T-cell (primary cell): ENCODE measurements around the gene DGKZ. TPM values are rescaled to one million over a fixed set of nuclear protein-coding genes. Genes with fewer than 3 reads are reported as not detected.

ENCODE experiments used
- ATAC-seq, 4 experiments: fragments of 200-7000 bp in 3 of 4; fragments of 150-1000 bp in 1 of 4; cut with Tn5 transposase; replicated peaks in 1 of 4; 1 replicate in 3 of 4; 2 replicates in 1 of 4; pipeline ENCODE4 v1.10.0; 2021; ENCODE audit warnings: moderate library complexity in 3 of 4, mild to moderate bottlenecking in 2 of 4, moderate number of reproducible peaks in 1 of 4
- CTCF ChIA-PET, 2 donors: fragments of 300-600 bp; sonication (Branson Sonifier 250); formaldehyde crosslinking; loops; one replicate each; lab custom pipeline; 2022; ENCODE audit warnings: antibody characterized with exemption in 2 of 2; lab: Charles Lee
- POLR2A ChIA-PET, 2 donors: fragments of 300-600 bp; sonication (Branson Sonifier 250); formaldehyde crosslinking; loops; one replicate each; lab custom pipeline; 2022; ENCODE audit warnings: antibody characterized with exemption in 2 of 2; lab: Charles Lee
- DNase-seq, 35 experiments: peaks; one replicate each; pipeline versions ENCODE4 v3.0.0 to v3.0.0-alpha.2; 2013 to 2023
- H3K27ac ChIP-seq: one replicate; pipeline ENCODE4 v1.5.1; 2013; ENCODE audit warnings: low read length
- H3K27me3 ChIP-seq, 2 experiments: replicated peaks in 1 of 2; 1 replicate in 1 of 2; 2 replicates in 1 of 2; pipeline versions ENCODE4 v1.6.1 to v1.7.0; 2013; ENCODE audit warnings: low read length in 1 of 2, mixed read lengths in 1 of 2; ENCODE audit not compliant: control insufficient read depth in 2 of 2, insufficient read depth in 2 of 2; ENCODE audit errors: extremely low read depth in 1 of 2
- H3K36me3 ChIP-seq, 2 donors: 1 replicate in 1 of 2; 2 replicates in 1 of 2; pipeline versions ENCODE4 v1.6.1 to v1.7.0; 2013; ENCODE audit warnings: low read length in 1 of 2; ENCODE audit not compliant: control insufficient read depth in 2 of 2, insufficient read depth in 1 of 2; ENCODE audit errors: extremely low read depth in 1 of 2
- H3K4me1 ChIP-seq, 2 experiments: 1 replicate in 1 of 2; 2 replicates in 1 of 2; pipeline versions ENCODE4 v1.6.1 to v1.7.0; 2013; ENCODE audit warnings: low read length in 2 of 2, mixed read lengths in 1 of 2; ENCODE audit not compliant: insufficient read depth in 2 of 2, control insufficient read depth in 1 of 2; ENCODE audit errors: extremely low read depth in 1 of 2
- H3K4me3 ChIP-seq, 2 donors: 1 replicate in 1 of 2; 2 replicates in 1 of 2; pipeline versions ENCODE4 v1.5.1 to v1.7.0; 2013; ENCODE audit warnings: mild to moderate bottlenecking in 2 of 2, low read length in 1 of 2, moderate library complexity in 1 of 2; ENCODE audit not compliant: control insufficient read depth in 1 of 2; ENCODE audit errors: extremely low read depth in 1 of 2
- H3K9me3 ChIP-seq: 2 replicates; pipeline ENCODE4 v1.7.0; 2013
- H3K27ac Mint-ChIP-seq, 2 donors: one replicate each; pipeline ENCODE4 v1.8.0; 2020 to 2021; ENCODE audit warnings: mild to moderate bottlenecking in 2 of 2, mixed read lengths in 2 of 2
- H3K27me3 Mint-ChIP-seq, 2 donors: one replicate each; pipeline ENCODE4 v1.8.0; 2021 to 2022; ENCODE audit warnings: mixed read lengths in 2 of 2
- H3K36me3 Mint-ChIP-seq: one replicate; pipeline ENCODE4 v1.8.0; 2021; ENCODE audit warnings: mixed read lengths
- H3K4me1 Mint-ChIP-seq, 3 donors: one replicate each; pipeline ENCODE4 v1.8.0; 2020 to 2022; ENCODE audit warnings: mixed read lengths in 3 of 3, mild to moderate bottlenecking in 1 of 3
- H3K4me3 Mint-ChIP-seq, 3 donors: one replicate each; pipeline ENCODE4 v1.8.0; 2020 to 2022; ENCODE audit warnings: mild to moderate bottlenecking in 3 of 3, mixed read lengths in 3 of 3, moderate library complexity in 3 of 3
- H3K9me3 Mint-ChIP-seq, 3 donors: one replicate each; pipeline ENCODE4 v1.8.0; 2020 to 2022; ENCODE audit warnings: mixed read lengths in 3 of 3
- WGBS: methylation state at CpG from one replicate; pipeline ENCODE4 v1.1.5; 2013; ENCODE audit warnings: missing lambda C conversion rate; ENCODE audit not compliant: insufficient coverage; 5-methylcytosine and 5-hydroxymethylcytosine counted together
- total RNA-seq, 35 experiments: library from RNA in 6 of 35; stranded (reverse) in 6 of 35; fragments of 120-200 nt in 1 of 35; gene quantifications; one replicate each; pipeline versions ENCODE4 v1.2.1 to v1.2.4 and lab custom pipeline; 2013 to 2026

Gene DGKZ
- total RNA-seq, 5 donors from 2014 or later (not counting 1 experiment from before 2014, with no cell fraction given): 235 to 318 (median 251) TPM

GRCh38 chr11:46308631-46309419 is 38.4 kb upstream of the DGKZ start:
- Mint-ChIP-seq H3K4me1 (peaks cover 6 to 18% (median 13%) of the 10 kb centered on the region in 3 donors), H3K9me3 (no peaks in the 10 kb centered on the region), H3K27me3 (peaks cover 0 to 3% of the 10 kb centered on the region in 2 donors), H3K27ac (no peak overlapping the region), H3K4me3 (peak overlapping the region in 1 of 3 donors; percentile 11), H3K36me3 (no peaks in the 10 kb centered on the region)
- Histone ChIP-seq H3K27me3 (peaks cover 0 to 16% of the 10 kb centered on the region in 2 experiments), H3K4me3 (no peak overlapping the region), H3K4me1 (peaks cover 6 to 21% of the 10 kb centered on the region in 2 experiments), H3K9me3 (no peaks in the 10 kb centered on the region), H3K36me3 (no peaks in the 10 kb centered on the region), H3K27ac (no peak overlapping the region)
- DNase-seq (peak in 33 of 35 experiments; percentile 15 to 75 (median 53)), ATAC-seq (peak; percentile 69 to 82 (median 76))
- ChIA-PET POLR2A (interaction anchor here in 1 of 2 donors (0.6 kb wide), 1 partner anchor 570 kb away, joined by 3 read pairs; no protein-coding TSS in a partner anchor), CTCF (interaction anchor here (0.6 to 3.4 kb wide), 12 partner anchors 10 to 75 kb away, joined by 3 to 12 read pairs (median 4); no protein-coding TSS in a partner anchor)
- 29% methylated on average over 7 of the region's 12 CpGs for WGBS

DNA sequence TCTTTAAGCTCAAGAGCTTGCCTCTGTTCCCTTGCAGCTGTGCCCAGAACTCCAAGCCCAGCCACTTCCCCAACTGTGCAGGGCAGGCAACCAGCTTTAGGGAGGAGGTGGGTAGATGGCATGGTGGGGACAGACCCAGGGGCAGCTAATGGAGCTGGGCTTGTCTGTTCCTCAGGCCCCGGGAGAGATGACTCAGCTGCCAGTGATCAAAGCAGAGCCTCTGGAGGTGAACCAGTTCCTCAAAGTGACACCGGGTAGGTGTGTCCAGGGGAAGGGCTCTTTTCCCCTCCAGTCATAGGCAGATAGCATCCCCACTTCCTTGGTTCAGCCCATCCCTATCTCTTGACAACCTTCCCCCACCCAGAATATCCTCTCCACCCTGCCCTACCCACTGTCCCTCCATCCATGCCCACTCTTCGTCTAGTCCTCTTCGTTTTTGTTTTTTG is 37.4 kb upstream of the DGKZ start:
- no peak overlapping the region for H3K4me3 Mint-ChIP-seq
- no peak overlapping the region for H3K27ac Mint-ChIP-seq
- ChIA-PET POLR2A (interaction anchor here in 1 of 2 donors (0.6 kb wide), 1 partner anchor 569 kb away, joined by 3 read pairs; no protein-coding TSS in a partner anchor), CTCF (interaction anchor here (1.0 to 3.4 kb wide), 10 partner anchors 9 to 71 kb away, joined by 3 to 12 read pairs (median 6); no protein-coding TSS in a partner anchor)
- peaks cover 6 to 19% (median 13%) of the 10 kb centered on the region in 3 donors for H3K4me1 Mint-ChIP-seq
- ATAC-seq: peak in 2 of 4 experiments; percentile 17 to 29
- peaks cover 6 to 21% of the 10 kb centered on the region in 2 experiments for H3K4me1 ChIP-seq
- H3K36me3 ChIP-seq: no peaks in the 10 kb centered on the region
- no peak for DNase-seq
- H3K36me3 Mint-ChIP-seq: no peaks in the 10 kb centered on the region
- no peaks in the 10 kb centered on the region for H3K9me3 Mint-ChIP-seq
- peaks cover 0 to 16% of the 10 kb centered on the region in 2 experiments for H3K27me3 ChIP-seq
- no peaks in the 10 kb centered on the region for H3K9me3 ChIP-seq
- H3K4me3 ChIP-seq: no peak overlapping the region
- H3K27me3 Mint-ChIP-seq: peaks cover 0 to 3% of the 10 kb centered on the region in 2 donors
- no peak overlapping the region for H3K27ac ChIP-seq
- no CpG with 5 or more reads among the region's 4 CpGs for WGBS

DNA sequence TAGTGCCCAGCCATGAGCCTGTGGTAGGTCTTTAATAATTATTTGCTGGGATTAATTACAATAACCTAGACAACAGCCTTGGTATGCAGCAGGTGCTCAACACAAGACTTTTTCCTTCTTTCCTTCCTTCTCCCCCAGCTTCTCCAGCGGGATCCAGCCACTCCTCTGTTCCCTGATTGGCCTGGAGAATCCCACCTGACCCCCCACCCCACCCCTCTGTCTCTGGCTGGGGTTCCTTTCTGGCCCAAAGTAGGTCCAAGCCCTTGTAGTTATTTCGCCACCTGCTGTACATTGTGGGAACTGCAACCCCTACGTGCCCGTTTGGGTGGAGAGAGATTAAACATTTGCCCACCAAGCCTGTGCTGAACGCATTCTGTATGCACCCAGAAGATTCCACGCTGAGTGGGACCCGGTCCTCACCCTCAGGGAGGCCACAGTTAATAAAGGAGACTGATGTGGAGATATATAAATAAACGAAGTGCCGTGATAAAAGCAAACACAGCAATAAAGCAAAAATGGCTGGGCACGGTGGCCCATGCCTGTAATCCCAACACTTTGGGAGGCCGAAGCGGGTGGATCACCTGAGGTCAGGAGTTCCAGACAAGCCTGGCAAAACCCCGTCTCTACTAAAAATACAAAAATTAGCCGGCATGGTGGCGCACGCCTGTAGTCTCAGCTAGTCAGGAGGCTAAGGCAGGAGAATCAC is 32.1 kb upstream of the DGKZ start:
- no peaks in the 10 kb centered on the region for H3K27me3 Mint-ChIP-seq
- H3K27ac ChIP-seq: no peak overlapping the region

GRCh38 chr11:46315783-46316563 is 31.3 kb upstream of the DGKZ start:
- no peak for DNase-seq
- peaks cover 0 to 27% of the 10 kb centered on the region in 2 experiments for H3K27me3 ChIP-seq
- no peak overlapping the region for H3K27ac Mint-ChIP-seq
- CTCF ChIA-PET: interaction anchor here (0.6 to 3.9 kb wide), 6 partner anchors 12 to 546 kb away, joined by 3 to 13 read pairs (median 4); no protein-coding TSS in a partner anchor
- no peak overlapping the region for H3K27ac ChIP-seq
- H3K9me3 ChIP-seq: no peaks in the 10 kb centered on the region
- H3K36me3 Mint-ChIP-seq: no peaks in the 10 kb centered on the region
- H3K36me3 ChIP-seq: no peaks in the 10 kb centered on the region
- no peaks in the 10 kb centered on the region for H3K27me3 Mint-ChIP-seq
- peaks cover 18 to 34% of the 10 kb centered on the region in 2 experiments for H3K4me1 ChIP-seq
- H3K4me3 ChIP-seq: no peak overlapping the region
- WGBS: 89% methylated on average over 9 of the region's 12 CpGs
- no peak overlapping the region for H3K4me3 Mint-ChIP-seq
- POLR2A ChIA-PET: no interaction called here
- no peak for ATAC-seq
- H3K9me3 Mint-ChIP-seq: no peaks in the 10 kb centered on the region
- H3K4me1 Mint-ChIP-seq: peaks cover 22 to 36% (median 23%) of the 10 kb centered on the region in 3 donors

More for the DNA sequence above, 32.1 kb upstream of the DGKZ start:
- WGBS: 79% methylated on average over 10 of the region's 16 CpGs
- Histone ChIP-seq H3K9me3 (no peaks in the 10 kb centered on the region), H3K4me1 (peaks cover 18 to 31% of the 10 kb centered on the region in 2 experiments), H3K27me3 (peaks cover 0 to 27% of the 10 kb centered on the region in 2 experiments), H3K36me3 (no peaks in the 10 kb centered on the region), H3K4me3 (no peak overlapping the region)
- Mint-ChIP-seq H3K4me1 (peaks cover 20 to 32% (median 22%) of the 10 kb centered on the region in 3 donors), H3K4me3 (no peak overlapping the region), H3K9me3 (no peaks in the 10 kb centered on the region), H3K27ac (peak overlapping the region in 1 of 2 donors; percentile 81), H3K36me3 (no peaks in the 10 kb centered on the region)
- ChIA-PET CTCF (interaction anchor here (0.6 to 3.9 kb wide), 6 partner anchors 13 to 546 kb away, joined by 3 to 13 read pairs (median 4); no protein-coding TSS in a partner anchor), POLR2A (no interaction called here)
- ATAC-seq: peak; percentile 63 to 81 (median 72)
- peak; percentile 26 to 86 (median 64) for DNase-seq

DNA sequence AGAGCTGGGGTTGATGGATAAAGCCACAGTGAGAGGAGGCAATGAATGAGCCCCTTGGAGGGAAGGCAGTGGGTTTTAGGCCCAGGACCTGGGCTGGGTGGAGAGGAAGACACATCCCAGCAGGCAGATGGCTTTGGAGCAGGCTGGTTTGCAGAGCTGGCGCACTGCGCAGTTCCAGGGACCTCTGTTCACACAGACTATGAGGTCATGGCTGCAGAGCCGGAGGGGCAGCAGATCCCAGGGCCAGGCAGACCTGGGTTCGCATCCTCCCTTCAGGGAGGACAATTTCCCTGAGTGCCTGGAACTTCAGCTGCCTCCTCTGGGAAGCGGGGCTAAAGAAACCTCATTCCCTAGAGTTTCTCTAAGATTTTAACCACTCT is 28.2 kb upstream of the DGKZ start:
- no peaks in the 10 kb centered on the region for H3K36me3 Mint-ChIP-seq
- H3K27ac ChIP-seq: no peak overlapping the region
- peaks cover 22 to 50% (median 25%) of the 10 kb centered on the region in 3 donors for H3K4me1 Mint-ChIP-seq
- WGBS: 96% methylated on average over 3 of the region's 5 CpGs
- H3K36me3 ChIP-seq: no peaks in the 10 kb centered on the region
- no peaks in the 10 kb centered on the region for H3K27me3 Mint-ChIP-seq
- ChIA-PET CTCF (interaction anchor here in 1 of 2 donors (2.0 kb wide), 1 partner anchor 9 kb away, joined by 10 read pairs; no protein-coding TSS in a partner anchor), POLR2A (no interaction called here)
- DNase-seq (no peak), ATAC-seq (no peak)
- peak overlapping the region; percentile 90 to 95 for H3K27ac Mint-ChIP-seq
- peak overlapping the region; percentile 36 to 59 (median 44) for H3K4me3 Mint-ChIP-seq
- peaks cover 0 to 17% of the 10 kb centered on the region in 2 experiments for H3K27me3 ChIP-seq
- no peaks in the 10 kb centered on the region for H3K9me3 Mint-ChIP-seq
- peaks cover 18 to 34% of the 10 kb centered on the region in 2 experiments for H3K4me1 ChIP-seq
- H3K4me3 ChIP-seq: peak overlapping the region in 1 of 2 donors; percentile 25
- H3K9me3 ChIP-seq: no peaks in the 10 kb centered on the region
